ENCODE results near the gene DZIP1. TPM values are rescaled to one million over a fixed set of nuclear protein-coding genes. Genes with fewer than 3 reads are reported as not detected.

DZIP1 gene
- total and polyA plus RNA-seq, 2 of the 8 experiments (the other 6 are each of a cell fraction or from before 2014, with no cell fraction given), result 7.6 to 24.6 TPM

DNA sequence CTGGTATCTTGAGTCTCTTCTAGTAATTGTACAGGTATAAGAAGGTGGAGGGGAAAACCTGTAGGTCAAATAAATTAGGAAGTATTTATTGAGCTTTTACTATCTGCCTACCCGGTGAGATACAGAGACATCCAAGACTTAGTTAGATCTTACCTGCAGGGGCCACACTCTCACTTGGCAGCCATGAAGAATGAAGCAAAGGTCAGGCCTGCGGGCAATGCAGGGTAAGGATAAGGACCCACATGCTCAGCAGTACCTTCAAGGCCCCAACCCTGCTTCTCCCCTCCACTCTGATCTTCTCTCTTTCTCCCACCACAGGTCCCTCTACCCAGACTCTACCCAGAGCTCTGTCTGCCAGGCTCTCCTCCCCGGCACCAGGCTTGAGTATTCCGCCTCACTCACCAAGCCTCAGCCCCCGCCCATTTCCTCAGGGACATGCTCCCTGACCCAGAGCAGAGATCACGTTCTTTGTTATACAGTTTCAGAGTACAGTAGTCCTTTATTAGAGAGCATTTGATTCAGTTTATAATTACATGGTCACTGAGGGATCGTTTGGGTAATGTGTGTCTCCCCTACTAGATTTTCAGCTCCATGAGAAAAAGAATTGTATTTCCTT lies 110.9 kb downstream of the DZIP1 start (continued):
- TF ChIP-seq SIX5 (IDR thresholded peaks at IDR 0.05; ENCODE audit: low read depth, low read length) (no peak), SP2 (IDR thresholded peaks at IDR 0.05; ENCODE audit: low read length) (no peak), ASH2L (IDR thresholded peaks at IDR 0.05; ENCODE audit: low read length) (peak; percentile 26), CTBP2 (IDR thresholded peaks at IDR 0.05; ENCODE audit: borderline replicate concordance, insufficient read depth, insufficient read length, low read length) (no peak), HDAC6 (IDR thresholded peaks at IDR 0.05; ENCODE audit: low read depth, low read length) (no peak)
- TF ChIP-seq, protein P1, sequence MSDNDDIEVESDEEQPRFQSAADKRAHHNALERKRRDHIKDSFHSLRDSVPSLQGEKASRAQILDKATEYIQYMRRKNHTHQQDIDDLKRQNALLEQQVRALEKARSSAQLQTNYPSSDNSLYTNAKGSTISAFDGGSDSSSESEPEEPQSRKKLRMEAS (IDR thresholded peaks at IDR 0.05), result no peak

Data from H1 (cell line).